SKM-1 treated with dmso at 0.1 percent for 144 hours (cell line): ENCODE measurements around the gene CYB5R3.

Experiments used
- DNase-seq: peaks from one replicate; lab custom pipeline; 2025; ENCODE audit not compliant: unreplicated experiment; lab: John Stamatoyannopoulos, UW

The CYB5R3 gene

DNA sequence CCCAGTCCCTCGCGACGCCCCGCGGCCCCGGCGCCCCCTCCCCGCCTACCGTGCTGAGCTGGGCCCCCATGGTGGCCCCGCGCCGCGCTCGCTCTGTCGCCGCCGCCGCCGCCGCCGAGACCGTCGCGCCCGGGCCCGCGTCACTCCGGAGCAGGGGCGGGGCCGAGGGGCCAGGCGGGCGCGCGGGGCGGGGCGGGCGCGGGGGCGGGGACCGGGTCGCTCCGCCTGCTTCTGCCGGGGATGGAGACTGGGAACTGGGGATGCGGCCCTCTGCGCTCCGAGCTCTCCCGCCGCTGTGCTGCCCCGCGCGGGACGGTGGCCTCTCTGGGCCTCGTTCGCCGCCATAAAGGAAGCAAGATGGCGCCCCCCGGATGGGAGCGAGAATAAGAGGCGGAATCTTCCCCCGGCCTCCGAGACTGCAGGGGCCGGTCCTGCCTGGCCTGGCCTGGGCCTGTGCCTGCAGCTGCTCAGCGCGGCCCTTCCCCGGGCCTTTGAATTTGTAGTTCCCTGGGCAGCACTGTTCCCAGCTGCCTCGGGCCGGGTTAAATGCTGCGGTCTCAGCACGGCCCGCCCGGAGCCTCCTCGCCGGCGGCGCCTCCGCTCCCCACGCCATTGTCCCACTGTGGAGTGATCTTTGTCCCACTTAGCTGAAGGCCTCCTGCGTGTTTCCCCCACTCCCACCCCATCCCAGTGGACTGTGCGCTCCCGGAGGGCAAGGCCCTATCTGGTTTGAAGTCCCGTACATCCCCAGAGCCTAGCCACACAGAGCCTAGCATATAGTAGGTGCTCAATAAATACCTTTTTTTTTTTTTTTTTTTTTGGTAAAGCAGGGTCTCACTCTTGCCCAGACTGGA lies at the start of gene CYB5R3:
TSS of gene CYB5R3 (minus strand) at position 147 of the 854 bp plus-strand sequence. CDS start at position 70, 77 bp downstream.
- peak; percentile 68 for DNase-seq

DNA sequence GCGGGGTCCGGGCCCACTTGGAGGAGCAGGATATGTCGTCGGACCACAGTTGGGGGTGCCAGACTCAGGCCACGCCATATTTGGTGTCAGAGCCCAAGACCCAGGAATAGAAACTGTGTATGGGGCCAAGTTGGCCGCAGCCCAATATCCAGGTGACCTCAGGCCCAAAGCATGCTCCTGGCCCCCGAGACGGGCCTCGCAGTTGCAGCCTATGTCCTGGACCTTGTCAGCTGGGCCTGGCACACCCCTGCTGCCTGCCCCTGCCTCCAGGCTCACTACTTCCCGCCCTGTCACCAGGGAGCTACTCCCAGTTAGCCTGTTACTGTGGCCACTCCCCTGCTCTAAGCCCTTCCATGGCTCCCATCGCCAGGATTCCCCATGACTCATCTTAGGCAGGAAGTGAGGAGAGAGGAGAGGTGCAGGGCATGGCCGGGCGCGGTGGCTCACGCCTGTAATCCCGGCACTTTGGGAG lies 48.4 kb upstream of the CYB5R3 start:
- DNase-seq = no peak

DNA sequence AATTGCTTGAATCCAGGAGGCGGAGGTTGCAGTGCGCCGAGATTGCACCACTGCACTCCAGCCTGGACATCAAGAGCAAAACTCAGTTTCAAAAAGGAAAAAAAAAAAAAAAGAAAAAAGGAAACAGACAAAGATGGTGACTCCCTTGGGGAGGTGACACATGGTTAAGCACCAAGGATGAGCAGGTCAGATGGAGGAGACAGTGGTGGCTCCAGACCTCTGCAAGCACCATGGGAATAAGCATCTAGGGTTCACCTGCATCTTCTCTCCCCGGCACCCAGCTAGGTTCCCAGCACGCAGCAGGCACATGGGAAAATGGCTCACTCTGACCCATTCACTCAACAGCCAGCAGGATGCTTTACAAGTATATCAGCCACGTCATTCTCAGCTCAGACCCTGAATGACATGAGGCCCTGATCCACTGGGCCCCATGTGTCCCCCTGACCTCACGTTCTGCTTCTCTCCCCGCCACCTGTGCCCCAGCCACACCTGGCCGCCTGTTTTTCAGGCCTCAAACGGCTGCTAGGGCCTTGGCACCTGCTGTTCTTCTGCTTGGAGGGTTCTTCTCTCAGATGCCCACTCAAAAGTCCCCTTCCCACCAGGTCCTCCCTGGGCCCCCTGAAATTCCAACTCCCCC lies 47.3 kb upstream of the CYB5R3 start:
- DNase-seq = no peak

DNA sequence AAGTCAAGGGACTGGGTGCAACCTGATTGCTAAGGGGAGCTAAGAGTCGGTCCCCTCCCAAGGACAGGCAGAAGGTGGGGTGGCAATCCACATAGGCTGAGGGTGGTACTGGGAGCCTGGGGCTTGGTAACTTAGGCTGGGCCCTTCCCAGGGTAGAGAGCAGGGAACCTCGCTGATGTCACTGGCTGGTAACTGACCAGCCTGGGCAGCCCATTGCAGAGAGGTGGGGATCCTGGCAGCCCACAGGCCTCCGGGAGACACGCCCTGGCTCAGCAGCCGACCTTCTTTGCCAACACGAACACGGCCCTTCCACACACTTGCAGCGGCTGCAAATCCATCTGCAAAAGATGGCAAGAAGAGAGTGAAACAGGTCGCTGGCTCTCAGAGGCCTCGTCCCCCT lies 46.1 kb upstream of the CYB5R3 start:
- DNase-seq = no peak

DNA sequence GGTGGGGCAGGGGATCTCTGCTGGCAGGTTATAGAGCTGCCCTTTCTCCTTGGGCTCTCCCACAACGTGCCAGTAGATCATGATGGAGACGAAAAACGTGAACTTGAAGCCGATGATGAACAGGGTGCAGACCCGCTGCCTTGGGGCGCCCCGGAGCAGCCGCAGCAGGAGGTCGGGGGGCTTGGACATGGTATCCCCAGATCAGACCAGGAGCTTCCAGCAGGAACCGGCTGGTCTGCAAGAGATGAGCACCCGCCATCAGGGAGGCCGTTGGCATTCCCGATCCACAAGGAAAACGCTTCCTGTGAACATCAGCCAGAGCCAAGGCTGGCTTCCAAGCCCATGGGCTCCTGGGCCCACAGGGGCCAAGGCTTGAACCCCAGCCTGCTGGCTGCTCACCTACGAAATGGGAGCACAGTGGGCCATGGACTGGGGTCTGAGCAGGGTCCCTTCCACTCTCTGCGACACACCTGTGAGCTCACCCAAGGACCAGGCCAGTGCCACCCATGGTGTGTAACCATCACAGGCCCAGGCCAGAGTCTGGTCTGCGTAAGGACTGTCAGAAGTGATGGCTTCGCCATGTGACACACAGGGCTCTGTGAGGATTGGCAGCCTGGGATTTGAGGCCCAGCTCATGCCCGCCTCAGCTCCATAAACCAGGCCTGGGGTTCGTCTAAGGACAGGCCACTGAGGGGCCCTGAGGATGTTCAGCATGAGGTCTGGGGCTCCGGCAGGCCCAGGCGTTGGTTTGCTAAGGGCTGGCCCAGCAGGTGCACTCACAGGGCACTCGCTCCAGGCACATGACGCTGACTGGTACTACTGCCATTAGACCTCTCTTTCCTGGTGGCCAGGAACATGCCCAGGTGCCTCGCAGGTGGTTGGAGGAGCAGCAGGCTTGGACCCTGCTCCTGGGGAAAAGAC lies 44.8 kb upstream of the CYB5R3 start:
- no peak for DNase-seq

DNA sequence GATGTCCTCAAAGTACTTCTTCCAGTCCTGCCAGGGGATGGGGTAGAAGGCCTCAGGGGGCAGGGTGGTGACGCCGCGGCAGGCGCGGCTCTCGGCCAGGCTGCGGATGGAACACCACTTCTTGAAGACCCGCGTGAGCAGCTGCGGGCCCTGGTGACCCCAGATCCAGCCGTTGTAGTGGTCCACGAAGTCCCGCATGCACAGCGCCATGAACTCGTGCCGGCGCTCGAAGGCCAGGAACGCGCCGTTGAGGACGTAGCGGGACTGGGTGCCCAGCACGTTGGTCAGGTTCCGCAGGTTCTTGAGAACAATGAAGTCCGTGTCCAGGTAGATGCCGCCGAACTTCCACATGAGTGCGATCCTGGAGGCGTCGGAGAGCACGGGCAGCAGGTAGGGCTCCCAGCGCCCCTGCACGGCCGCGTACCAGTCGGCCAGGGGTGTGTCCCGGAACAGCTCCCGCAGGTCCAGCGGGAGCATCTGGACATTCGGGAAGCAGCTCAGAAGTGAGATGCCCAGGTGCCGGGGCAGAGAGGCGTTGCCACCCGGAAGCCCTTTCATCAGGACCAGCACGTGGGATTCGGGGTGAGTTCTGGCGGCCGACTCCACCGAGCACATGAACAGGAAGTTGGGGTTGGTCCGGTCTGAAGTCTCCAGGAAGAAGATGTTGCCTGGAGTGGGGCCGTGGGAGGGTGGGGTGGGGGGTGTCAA lies 44.0 kb upstream of the CYB5R3 start:
- no peak for DNase-seq

DNA sequence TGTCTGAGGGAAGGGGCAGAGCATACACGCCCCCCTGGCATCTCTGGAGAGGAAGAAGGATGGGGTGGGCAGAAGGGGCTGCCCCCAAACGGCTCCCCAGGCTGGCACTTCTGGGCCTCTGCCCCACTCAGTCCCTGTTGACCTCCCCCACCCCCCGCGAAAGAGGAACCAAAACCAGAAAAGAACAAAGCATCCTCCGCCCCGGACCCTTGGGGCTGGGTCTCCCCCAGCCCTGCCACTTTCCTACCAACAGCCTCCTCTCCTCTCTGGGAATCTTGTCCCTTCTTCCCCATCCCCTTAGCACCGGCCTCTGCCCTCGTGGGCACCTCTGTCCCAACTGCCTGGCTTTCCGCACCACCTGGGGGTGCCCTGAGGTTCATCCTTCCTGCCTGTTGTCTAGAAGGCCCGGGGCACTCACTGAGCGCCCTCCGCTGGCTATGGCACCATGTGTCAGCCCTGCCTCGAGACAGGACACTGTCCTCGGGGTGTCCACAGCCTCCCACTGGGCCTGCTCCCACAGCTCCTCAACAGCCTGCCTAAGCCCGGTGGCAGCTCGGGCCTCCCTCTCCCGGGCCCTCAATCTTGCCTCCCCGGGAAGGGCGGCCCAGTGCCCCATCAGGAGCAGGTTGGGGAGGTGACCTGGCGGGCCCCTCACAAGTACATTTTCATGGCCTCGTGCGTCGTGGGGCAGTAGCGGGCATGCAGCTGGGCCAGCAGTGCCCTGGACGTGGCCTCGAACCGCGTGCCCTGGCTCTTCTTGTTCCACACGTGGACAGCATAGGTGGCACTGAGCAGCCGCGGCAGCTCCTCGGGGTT lies 43.3 kb upstream of the CYB5R3 start:
- DNase-seq = no peak

DNA sequence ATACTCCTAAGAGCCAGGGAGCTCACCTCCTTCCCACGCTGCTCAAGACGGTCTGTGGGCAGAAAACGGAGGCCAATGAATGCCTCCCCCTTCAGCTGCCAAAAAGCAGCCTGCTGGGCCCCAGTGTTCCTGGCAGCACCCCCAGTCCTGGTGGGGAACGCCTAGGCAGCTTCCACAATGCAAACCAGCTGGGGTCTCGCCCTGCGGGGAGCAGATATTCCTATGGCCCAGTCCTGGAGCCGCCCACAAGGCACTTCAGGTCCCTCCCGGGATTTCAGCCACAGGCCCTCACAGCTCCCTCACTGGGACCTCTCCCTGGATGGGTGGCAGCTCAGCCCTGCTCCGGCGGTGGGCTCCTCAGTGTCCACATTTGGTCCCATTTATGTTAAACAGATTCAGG lies 42.2 kb upstream of the CYB5R3 start:
- no peak for DNase-seq

DNA sequence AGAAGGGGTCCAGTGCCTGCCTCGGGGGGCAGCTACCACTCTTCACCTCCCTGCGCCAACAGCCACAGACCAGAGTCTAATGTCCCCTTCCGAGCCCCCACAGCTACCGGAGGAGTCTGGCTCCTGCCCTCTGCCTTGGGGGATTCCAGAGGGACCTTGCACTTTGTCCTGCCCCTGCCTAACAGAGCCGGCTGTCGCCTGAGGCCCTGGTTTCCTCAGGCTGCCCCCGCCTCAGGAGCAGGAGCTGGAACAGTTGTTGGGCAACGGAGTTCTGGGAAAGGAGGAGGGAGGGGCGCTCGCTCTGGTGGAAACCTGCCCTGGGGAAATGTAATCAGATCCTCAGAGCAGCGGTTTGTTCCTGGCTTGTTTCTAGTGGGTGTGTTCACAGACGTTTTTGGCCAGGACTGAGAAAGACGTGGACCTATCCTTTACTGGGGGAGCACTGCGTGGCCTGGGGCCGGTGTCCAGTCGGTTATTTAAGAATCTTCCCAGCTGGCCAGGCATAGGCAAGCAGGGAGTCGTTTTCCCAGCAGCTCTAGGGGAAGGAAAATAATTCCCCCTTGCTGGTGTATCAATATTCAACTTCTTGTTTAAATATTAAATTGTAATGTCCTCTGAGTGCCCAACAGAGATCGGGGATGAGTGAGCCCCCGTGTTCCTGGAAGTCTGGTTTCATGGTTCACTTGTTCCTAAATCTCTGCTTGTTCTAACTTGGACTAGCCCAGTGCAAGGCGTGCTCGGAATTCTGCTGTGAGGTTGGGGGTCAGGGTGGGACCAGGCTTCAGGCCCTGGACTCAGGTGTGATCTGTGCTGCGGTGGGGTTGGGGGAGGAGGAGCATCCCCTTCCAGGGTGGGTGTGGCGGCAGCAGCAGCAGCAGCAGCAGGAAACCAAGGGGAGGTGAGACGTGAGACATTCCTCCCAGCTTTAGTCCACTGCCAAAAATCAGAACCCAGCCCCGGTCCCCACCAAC lies 39.3 kb upstream of the CYB5R3 start:
- no peak for DNase-seq

DNA sequence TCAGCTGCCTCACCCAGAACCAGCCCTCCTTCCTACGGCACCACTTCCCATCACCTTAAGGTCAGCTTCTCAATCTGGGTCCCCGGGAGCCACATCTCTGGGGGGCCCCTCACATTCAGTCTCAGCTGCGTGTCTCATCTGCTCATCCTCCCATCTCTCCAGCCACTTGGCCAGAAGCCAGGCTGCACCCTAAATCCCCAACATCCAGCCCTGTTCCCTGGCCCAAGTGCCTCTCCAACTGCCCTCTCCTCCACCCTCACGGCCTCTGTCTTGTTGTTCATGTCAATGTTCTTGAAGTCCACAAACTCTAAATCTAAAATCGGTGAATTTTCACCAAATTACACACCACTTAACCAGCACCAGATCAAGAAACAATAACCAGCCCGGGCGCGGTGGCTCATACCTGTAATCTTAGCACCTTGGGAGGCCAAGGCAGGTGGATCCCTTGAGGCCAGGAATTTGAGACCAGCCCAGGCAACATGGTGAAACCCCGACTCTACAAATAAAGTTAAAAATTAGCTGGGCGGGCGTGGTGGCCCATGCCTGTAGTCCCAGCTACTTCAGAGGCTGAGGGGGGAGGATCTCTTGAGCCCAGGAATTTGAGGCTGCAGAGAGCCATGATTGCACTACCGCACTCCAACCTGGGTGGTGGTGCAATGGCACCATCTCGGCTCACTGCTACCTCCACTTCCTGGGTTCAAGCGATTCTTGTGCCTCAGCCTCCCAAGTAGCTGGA lies 37.7 kb upstream of the CYB5R3 start:
- DNase-seq = no peak

DNA sequence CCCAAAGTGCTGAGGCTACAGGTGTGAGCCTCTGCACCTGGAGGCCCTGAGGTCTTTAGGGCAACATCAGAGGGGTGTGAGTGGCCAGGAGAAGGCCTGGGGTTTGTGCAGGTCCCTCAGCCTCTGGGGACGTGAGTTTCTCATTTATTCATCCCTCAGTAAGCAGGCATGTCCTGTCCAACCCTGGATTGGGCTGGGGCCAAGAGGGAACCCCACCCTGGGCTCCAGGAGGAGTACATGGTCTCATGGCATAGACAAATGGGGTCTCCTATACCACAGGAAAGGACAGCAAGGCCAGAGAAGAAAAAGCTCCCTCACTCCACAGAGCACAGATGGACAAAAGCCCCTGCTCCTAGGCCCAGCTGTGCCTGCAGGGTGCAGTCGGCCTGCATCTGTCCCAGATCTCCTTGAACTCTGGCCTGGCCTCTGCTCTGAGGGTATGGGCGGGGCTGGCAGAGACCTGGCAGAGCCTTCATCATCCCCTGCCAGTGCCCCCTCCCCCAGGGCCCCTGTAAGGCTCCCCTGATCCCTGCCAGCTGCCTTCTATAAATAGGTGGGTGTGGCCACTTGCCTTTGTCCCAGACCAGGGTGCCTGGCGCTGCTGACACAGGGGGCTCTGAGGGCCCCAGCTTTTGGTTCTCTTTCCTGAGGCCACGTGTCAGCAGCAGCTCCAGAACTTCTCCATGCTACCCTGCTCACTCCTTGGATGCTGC lies 36.9 kb upstream of the CYB5R3 start:
- DNase-seq = no peak

DNA sequence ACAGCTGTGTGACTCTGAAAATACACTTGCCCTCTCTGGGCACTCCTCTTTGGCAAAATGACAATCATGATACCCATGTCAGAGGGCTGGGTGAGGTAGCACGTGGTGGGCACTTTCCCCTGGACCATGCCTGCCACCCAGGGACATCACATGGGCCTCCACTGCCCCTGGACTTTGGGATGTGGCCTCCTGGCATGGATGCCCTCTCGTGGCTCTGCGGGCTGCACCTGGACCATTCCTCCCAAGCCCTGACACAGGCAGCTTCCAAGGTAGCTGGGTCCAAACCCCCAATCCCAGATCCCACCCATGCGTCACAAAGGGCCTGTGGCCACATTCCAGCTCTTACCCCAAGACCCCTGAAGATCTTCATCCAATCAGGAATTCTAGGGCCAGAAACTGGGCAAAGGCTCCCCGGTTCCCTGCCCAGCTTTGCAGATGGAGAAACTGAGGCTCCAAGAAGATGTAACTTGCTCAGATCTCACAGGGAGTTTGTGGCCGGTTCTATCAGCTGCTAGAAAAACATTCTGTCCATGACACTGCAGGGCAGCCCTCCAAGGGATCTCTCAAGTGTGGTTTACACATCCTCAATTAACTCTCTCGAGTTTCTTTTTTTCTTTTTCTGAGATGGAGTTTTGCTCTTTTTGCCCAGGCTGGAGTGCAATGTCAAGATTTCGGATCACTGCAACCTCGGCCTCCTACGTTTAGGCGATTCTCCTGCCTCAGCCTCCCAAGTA lies 35.4 kb upstream of the CYB5R3 start:
- no peak for DNase-seq

DNA sequence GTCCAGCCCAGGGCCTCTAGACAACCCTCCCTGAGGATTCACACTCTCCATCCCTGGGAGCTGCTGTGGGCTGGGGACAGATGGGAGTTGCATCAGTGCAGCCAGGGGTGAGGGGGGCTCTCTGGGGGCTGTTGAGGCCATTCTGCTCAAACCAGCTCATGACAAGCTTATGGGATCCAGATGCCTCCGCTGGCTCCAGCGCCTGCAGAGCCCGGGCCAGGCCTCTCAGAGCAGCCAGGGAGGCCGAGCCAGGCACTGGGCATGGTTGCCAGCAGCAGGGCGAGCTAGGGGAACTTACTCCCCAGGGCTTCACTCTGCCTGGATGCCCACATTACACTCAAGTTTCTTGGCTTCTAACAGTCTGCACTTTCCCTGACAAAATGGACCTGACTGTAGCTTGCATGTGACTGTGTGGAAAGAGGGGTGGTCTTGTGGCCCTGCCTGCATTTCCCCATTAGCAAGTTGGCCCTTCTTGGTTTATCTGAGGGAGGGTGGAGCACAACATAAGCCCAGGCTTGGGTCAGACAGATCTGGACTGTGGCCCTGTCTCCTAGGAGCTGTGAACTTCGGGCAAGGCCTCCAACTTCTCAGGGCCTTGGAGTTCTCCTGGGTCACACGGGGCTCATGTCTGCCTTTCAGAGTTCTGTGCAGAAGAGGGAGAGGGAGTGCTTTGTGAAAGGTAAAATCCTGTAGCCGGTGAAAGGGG lies 34.5 kb upstream of the CYB5R3 start:
- no peak for DNase-seq

DNA sequence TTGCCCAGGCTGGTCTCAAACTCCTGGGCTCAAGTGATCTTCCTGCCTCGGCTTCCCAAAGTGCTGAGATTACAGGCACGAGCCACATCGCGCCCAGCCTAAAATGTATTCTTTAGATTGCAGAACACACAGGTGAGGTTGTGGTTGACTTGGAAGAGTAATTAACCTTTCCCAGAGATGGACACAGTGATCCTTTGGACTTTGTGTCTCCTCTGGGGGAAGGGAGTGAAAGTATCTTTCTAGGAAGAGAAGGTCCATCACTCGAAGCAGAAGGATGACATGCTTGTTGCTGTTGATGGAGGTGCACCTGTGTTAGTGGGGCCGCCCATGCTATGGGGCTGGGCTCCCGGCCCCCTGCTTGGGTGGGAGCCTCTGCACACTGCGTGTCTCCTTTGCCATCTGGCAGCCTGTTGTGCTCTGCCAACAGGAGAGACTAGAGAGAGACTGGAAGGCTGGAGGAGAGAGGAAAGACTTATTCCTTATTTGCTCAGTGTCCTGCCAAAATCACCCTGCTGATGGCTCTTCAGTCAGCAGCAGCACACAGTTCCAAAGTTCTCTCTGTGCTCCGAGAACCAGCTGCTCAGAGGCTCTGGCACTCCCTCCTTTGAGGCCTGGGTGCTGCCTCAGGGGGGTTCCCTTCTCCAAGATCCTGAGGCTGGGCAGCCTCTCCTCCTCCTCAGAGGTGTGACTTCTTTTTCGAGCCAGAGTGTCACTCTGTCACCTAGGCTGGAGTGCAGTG lies 33.1 kb upstream of the CYB5R3 start:
- no peak for DNase-seq

DNA sequence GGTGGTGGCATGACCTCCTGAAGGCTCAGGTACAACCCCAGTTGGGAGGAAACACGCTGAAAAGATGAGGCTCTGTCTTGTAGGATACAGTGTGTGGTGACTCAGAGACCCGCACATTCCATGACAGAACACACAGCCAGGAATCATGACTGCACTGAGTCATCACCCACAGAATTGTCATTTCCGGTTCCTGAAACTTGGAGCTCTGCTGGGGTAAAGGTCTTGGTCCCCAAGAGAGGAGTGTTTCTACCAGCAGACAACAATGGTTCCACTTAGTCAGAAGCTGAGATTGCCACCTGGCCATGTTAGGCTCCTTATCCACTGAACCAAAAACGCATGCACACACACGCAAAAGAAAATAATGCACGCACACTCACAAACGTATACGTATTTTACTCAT lies 31.5 kb upstream of the CYB5R3 start:
- DNase-seq = peak; percentile 71
